Nephron (organoid): Measurements from ENCODE around the gene ELMO3.
A peak's percentile ranks its signal among the peaks of the same experiment; 100 is the strongest.

Experiments
- H3K27ac Mint-ChIP-seq, 3 experiments: 2 replicates each; pipeline ENCODE4 v1.8.0; 2020; ENCODE audit warnings: mixed read lengths in 3 of 3, mild to moderate bottlenecking in 2 of 3, moderate library complexity in 1 of 3
- H3K27me3 Mint-ChIP-seq: 2 replicates; pipeline ENCODE4 v1.8.0; 2021; ENCODE audit warnings: low read depth, mild to moderate bottlenecking, moderate library complexity, mixed read lengths
- H3K36me3 Mint-ChIP-seq: 2 replicates; pipeline ENCODE4 v1.8.0; 2020; ENCODE audit warnings: low read depth, mixed read lengths
- H3K4me1 Mint-ChIP-seq: 2 replicates; pipeline ENCODE4 v1.8.0; 2020; ENCODE audit warnings: mixed read lengths
- H3K4me3 Mint-ChIP-seq, 3 experiments: 2 replicates each; pipeline ENCODE4 v1.8.0; 2020; ENCODE audit warnings: mild to moderate bottlenecking in 3 of 3, mixed read lengths in 3 of 3, moderate library complexity in 2 of 3
- H3K9me3 Mint-ChIP-seq: 2 replicates; pipeline ENCODE4 v1.8.0; 2020; ENCODE audit warnings: mixed read lengths
- CTCF ChIP-seq, 3 experiments: fragments of 200-600 bp; sonication (generic); IDR thresholded peaks; one replicate each; pipeline ENCODE4 v1.5.0; 2021; ENCODE audit warnings: antibody characterized with exemption in 3 of 3; ENCODE audit not compliant: unreplicated experiment in 3 of 3

ELMO3 gene

GRCh38 chr16:67248073-67248400 lies 49.1 kb downstream of the ELMO3 start:
- peaks cover 32% of the 10 kb centered on the region for H3K27me3 Mint-ChIP-seq
- peak overlapping the region; percentile 87 to 90 (median 89) for H3K4me3 Mint-ChIP-seq
- H3K9me3 Mint-ChIP-seq, result no peaks in the 10 kb centered on the region
- H3K4me1 Mint-ChIP-seq, result peaks cover 34% of the 10 kb centered on the region
- no peak for TF ChIP-seq CTCF (IDR thresholded peaks at IDR 0.05; ENCODE audit: unreplicated experiment in 3 of 3)
- H3K27ac Mint-ChIP-seq, result peak overlapping the region; percentile 46 to 89 (median 59)
- H3K36me3 Mint-ChIP-seq, result no peaks in the 10 kb centered on the region

DNA sequence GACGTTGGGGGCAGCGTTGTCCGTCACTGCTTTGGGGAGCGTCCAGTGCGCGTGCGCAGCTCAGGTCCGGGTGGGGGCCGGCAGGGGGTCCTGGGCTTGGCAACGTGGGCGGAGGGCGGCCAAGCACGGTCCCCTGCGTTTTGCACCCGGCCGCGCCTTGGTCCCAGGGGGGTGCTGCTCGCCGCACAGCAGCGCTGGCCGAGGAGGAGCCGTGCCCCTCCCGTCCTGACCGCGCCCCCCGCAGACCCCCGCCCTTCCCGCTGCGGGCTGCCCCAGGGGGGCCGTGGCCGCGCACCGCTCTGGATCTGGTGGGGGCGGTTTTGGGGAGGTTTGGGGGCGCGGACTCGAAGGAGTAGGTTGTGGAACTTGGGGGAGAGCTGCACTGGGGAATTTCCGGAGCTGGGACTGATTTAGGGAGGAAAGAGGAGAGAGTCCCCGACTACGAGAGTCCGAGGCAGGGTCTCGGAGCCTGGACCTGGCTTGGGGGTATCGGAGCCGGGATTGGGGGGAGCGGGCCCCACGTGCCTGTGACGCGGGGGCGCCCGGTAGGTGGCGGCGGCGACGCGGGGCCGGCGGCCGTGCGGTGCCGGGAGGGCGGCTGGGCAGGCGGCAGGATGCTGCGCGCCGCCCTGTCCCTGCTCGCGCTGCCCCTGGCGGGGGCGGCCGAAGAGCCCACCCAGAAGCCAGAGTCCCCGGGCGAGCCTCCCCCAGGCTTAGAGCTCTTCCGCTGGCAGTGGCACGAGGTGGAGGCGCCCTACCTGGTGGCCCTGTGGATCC lies 49.7 kb downstream of the ELMO3 start, which contains the start of gene SLC9A5:
Gene SLC9A5, plus strand, starts transcription at position 579 of the 777 bp plus-strand sequence. Its CDS starts 36 bp downstream, at position 615.
- Mint-ChIP-seq H3K9me3 (no peaks in the 10 kb centered on the region), H3K36me3 (no peaks in the 10 kb centered on the region), H3K4me3 (peak within 1 kb of the TSS; percentile 88 to 90 (median 89)), H3K27me3 (peaks cover 32% of the 10 kb centered on the region), H3K4me1 (peaks cover 34% of the 10 kb centered on the region), H3K27ac (peak within 1 kb of the TSS; percentile 46 to 89 (median 59))
- peak in 1 of 3 experiments; percentile 22 for TF ChIP-seq CTCF (IDR thresholded peaks at IDR 0.05; ENCODE audit: unreplicated experiment in 3 of 3)

GRCh38 chr16:67249178-67250044 lies 50.5 kb downstream of the ELMO3 start:
- no peaks in the 10 kb centered on the region for H3K9me3 Mint-ChIP-seq
- peak overlapping the region; percentile 84 to 88 (median 86) for H3K4me3 Mint-ChIP-seq
- no peak for TF ChIP-seq CTCF (IDR thresholded peaks at IDR 0.05; ENCODE audit: unreplicated experiment in 3 of 3)
- no peaks in the 10 kb centered on the region for H3K36me3 Mint-ChIP-seq
- H3K27me3 Mint-ChIP-seq, result peaks cover 32% of the 10 kb centered on the region
- peak overlapping the region; percentile 2 to 58 (median 56) for H3K27ac Mint-ChIP-seq
- peaks cover 34% of the 10 kb centered on the region for H3K4me1 Mint-ChIP-seq

DNA sequence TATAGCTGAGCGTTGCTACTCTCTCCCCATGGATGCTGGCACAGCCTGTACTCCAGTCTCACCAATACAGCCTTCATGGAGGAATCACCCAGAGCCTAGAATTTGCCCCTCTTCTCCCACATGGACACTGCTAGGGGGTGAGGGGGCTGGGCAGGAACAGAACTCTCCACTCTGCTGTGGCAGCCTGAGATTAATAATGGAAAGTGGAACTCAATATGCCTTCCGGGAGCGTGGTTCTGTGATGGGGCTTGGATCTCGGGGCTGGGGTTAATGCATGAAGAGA lies 51.1 kb downstream of the ELMO3 start:
- peak overlapping the region in 2 of 3 experiments; percentile 56 to 58 for H3K27ac Mint-ChIP-seq
- no peaks in the 10 kb centered on the region for H3K36me3 Mint-ChIP-seq
- peak overlapping the region; percentile 84 to 88 (median 86) for H3K4me3 Mint-ChIP-seq
- H3K9me3 Mint-ChIP-seq, result no peaks in the 10 kb centered on the region
- no peak for TF ChIP-seq CTCF (IDR thresholded peaks at IDR 0.05; ENCODE audit: unreplicated experiment in 3 of 3)
- H3K4me1 Mint-ChIP-seq, result peaks cover 31% of the 10 kb centered on the region
- peaks cover 32% of the 10 kb centered on the region for H3K27me3 Mint-ChIP-seq

DNA sequence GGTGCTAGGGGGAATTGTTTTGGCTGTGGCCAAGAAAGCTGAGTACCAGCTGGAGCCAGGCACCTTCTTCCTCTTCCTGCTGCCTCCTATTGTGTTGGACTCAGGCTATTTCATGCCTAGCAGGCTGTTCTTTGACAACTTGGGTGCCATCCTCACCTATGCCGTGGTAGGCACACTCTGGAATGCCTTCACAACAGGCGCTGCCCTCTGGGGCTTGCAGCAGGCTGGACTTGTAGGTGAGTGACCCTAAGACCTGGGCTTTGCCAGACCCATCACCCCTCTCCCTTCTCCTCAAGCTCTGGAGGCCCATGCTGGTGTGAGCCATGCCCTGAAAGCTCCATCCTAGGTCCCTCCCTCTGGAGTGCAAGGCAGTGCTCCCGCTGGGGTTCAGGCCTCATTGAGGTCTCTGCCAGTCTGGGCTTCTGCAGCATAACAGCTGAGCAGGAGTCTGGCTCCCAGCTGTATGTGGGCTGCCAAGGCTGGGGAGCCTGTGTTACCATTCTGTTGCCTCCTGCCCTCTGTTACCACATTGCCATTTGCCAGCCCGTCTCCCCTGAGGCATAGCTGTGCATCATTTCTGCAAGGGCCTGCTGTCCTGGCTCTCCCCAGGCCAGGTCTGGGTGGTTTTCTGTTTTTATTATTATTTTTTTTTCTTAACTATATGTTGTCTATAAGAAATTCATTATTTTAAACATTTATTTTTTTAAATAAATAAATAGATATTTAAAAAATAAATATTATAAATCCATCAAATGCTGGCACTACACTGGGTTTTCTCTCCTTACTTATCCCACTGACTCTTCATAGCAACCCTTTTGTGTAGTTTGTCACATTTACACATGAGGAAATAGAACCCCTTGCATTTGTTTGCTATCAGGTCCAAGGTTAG lies 53.9 kb downstream of the ELMO3 start:
- Mint-ChIP-seq H3K27ac (no peak overlapping the region), H3K9me3 (no peaks in the 10 kb centered on the region), H3K4me1 (peaks cover 21% of the 10 kb centered on the region), H3K36me3 (no peaks in the 10 kb centered on the region), H3K4me3 (no peak overlapping the region), H3K27me3 (peaks cover 27% of the 10 kb centered on the region)
- no peak for TF ChIP-seq CTCF (IDR thresholded peaks at IDR 0.05; ENCODE audit: unreplicated experiment in 3 of 3)
